ENCODE measurements around the gene UGT1A8.

- TF ChIP-seq EZH2 (IDR thresholded peaks at IDR 0.05; ENCODE audit: insufficient read depth, poor library complexity, severe bottlenecking): no peak
- TF ChIP-seq EZH2phosphoT487 (IDR thresholded peaks at IDR 0.05; ENCODE audit: insufficient read depth, low read depth): no peak
Measured at GRCh38 chr2:233707940-233708644, 90.7 kb downstream of the UGT1A8 start.

Data from GM23248 (cell line).